HepG2 (cell line): ENCODE measurements around the gene EIF4E. TPM values are rescaled to one million over a fixed set of nuclear protein-coding genes. Genes with fewer than 3 reads are reported as not detected.

Experiments used
- BHLHE40 ChIP-seq: IDR thresholded peaks from 2 replicates; pipeline ENCODE4 v1.6.1; 2011; ENCODE audit warnings: low read length, improper control_type of control experiment
- IKZF1 ChIP-seq: fragments of 450-650 bp; IDR thresholded peaks from 2 replicates; pipeline ENCODE4 v1.7.1; 2016
- KDM6A ChIP-seq: IDR thresholded peaks from 2 replicates; pipeline ENCODE4 v1.6.1; 2016; ENCODE audit warnings: low read depth
- KLF11 ChIP-seq: IDR thresholded peaks from 2 replicates; pipeline ENCODE4 v1.6.1; 2016; ENCODE audit warnings: missing compliant biosample characterization
- NFYB ChIP-seq: sonication (generic); formaldehyde crosslinking; IDR thresholded peaks from 2 replicates; pipeline ENCODE4 v1.4.0; 2020; ENCODE audit warnings: missing genetic modification reagents
- NRL ChIP-seq: sonication (generic); formaldehyde crosslinking; IDR thresholded peaks from 2 replicates; pipeline ENCODE4 v1.5.0; 2020; ENCODE audit warnings: missing genetic modification reagents, mild to moderate bottlenecking, moderate library complexity, borderline replicate concordance
- ZFP37 ChIP-seq: sonication (generic); formaldehyde crosslinking; IDR thresholded peaks from 2 replicates; pipeline ENCODE4 v1.4.0; 2020; ENCODE audit warnings: missing genetic modification reagents, borderline replicate concordance
- ZNF10 ChIP-seq: sonication (generic); formaldehyde crosslinking; IDR thresholded peaks from 2 replicates; pipeline ENCODE4 v1.4.0; 2020; ENCODE audit warnings: mild to moderate bottlenecking, low read depth, missing genetic modification reagents, borderline replicate concordance
- ZNF253 ChIP-seq: sonication (generic); formaldehyde crosslinking; IDR thresholded peaks from 2 replicates; pipeline ENCODE4 v1.8.0; 2022; ENCODE audit warnings: mild to moderate bottlenecking, missing genetic modification reagents, borderline replicate concordance
- ZNF746 ChIP-seq: sonication (generic); formaldehyde crosslinking; IDR thresholded peaks from 2 replicates; pipeline ENCODE4 v1.8.0; 2022; ENCODE audit warnings: mild to moderate bottlenecking, missing genetic modification reagents
- ZSCAN25 ChIP-seq: sonication (generic); formaldehyde crosslinking; IDR thresholded peaks from 2 replicates; pipeline ENCODE4 v1.8.0; 2022; ENCODE audit warnings: mild to moderate bottlenecking, missing genetic modification reagents
- polyA plus RNA-seq, 8 experiments: library from polyadenylated mRNA; depleted of rRNA in 3 of 8; stranded (reverse) in 7 of 8; unstranded in 1 of 8; fragments of >200 nt; fragmentation: Illumina TruSeq in 4 of 8; extraction: Trizol in 4 of 8; gene quantifications; 2 replicates each; pipeline versions ENCODE4 v1.2.1 to v1.2.3, GENCODE V29; 2011 to 2016; ENCODE audit warnings: low read depth in 4 of 8, missing spikeins in 1 of 8, mixed read lengths in 1 of 8; ENCODE audit not compliant: insufficient read depth in 1 of 8
- total RNA-seq, 5 experiments: library from RNA; depleted of rRNA; stranded (reverse); fragments of >200 nt; fragmentation: Illumina TruSeq; extraction: Trizol; gene quantifications; 2 replicates each; pipeline ENCODE4 v1.2.3, GENCODE V29; 2016; ENCODE audit warnings: low read depth in 1 of 5
- TF ChIP-seq, protein P1 (sequence below): IDR thresholded peaks from 2 replicates; pipeline ENCODE4 v1.4.0; 2020; ENCODE audit warnings: mild to moderate bottlenecking, missing genetic modification reagents
- TF ChIP-seq, protein P2 (sequence below): sonication (generic); formaldehyde crosslinking; IDR thresholded peaks from 2 replicates; pipeline ENCODE4 v1.5.0; 2020; ENCODE audit warnings: mild to moderate bottlenecking, missing genetic modification reagents, moderate library complexity
- TF ChIP-seq, protein P3 (sequence below): sonication (generic); formaldehyde crosslinking; IDR thresholded peaks from 2 replicates; pipeline ENCODE4 v1.8.0; 2023; ENCODE audit warnings: mild to moderate bottlenecking, missing genetic modification reagents
- TF ChIP-seq, protein P4 (sequence below): sonication (generic); formaldehyde crosslinking; IDR thresholded peaks from 2 replicates; pipeline ENCODE4 v1.8.0; 2022; ENCODE audit warnings: missing genetic modification reagents, mild to moderate bottlenecking, moderate library complexity, borderline replicate concordance

The EIF4E gene
- total and polyA plus RNA-seq, 2 of the 13 experiments (the other 11 are each of a cell fraction or from before 2014, with no cell fraction given), result 50.8 to 194 TPM

DNA sequence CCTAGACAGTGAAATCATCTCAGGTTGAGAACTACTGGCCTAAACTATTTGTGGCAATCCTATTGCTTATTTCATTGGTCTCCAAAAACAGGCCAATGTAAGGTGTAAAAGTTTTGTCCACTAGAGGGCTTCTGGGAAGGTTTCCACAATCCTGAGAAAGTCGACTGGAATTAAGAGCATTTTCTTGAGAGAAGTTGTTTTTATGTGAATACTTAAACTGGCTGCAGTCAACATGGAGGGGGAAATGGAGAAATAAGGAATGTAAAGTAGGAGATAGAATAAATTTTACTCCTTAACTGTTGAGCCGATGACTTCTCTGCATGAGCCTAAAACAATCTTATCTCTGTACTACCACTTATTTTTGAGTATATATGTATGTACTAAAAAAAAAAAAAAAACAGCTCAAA is 11.0 kb upstream of the EIF4E start (continued):
- TF ChIP-seq, protein P1, sequence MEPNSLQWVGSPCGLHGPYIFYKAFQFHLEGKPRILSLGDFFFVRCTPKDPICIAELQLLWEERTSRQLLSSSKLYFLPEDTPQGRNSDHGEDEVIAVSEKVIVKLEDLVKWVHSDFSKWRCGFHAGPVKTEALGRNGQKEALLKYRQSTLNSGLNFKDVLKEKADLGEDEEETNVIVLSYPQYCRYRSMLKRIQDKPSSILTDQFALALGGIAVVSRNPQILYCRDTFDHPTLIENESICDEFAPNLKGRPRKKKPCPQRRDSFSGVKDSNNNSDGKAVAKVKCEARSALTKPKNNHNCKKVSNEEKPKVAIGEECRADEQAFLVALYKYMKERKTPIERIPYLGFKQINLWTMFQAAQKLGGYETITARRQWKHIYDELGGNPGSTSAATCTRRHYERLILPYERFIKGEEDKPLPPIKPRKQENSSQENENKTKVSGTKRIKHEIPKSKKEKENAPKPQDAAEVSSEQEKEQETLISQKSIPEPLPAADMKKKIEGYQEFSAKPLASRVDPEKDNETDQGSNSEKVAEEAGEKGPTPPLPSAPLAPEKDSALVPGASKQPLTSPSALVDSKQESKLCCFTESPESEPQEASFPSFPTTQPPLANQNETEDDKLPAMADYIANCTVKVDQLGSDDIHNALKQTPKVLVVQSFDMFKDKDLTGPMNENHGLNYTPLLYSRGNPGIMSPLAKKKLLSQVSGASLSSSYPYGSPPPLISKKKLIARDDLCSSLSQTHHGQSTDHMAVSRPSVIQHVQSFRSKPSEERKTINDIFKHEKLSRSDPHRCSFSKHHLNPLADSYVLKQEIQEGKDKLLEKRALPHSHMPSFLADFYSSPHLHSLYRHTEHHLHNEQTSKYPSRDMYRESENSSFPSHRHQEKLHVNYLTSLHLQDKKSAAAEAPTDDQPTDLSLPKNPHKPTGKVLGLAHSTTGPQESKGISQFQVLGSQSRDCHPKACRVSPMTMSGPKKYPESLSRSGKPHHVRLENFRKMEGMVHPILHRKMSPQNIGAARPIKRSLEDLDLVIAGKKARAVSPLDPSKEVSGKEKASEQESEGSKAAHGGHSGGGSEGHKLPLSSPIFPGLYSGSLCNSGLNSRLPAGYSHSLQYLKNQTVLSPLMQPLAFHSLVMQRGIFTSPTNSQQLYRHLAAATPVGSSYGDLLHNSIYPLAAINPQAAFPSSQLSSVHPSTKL (CRISPR knock-in tag), result 0 out of 2 replicates have a peak, but pooled peaks have one; percentile 17
- TF ChIP-seq BHLHE40 (no peak), NRL (CRISPR knock-in tag) (no peak), KLF11 (no peak), ZFP37 (CRISPR knock-in tag) (no peak), ZNF253 (CRISPR knock-in tag) (no peak), NFYB (no peak), ZSCAN25 (no peak), ZNF746 (CRISPR knock-in tag) (no peak), KDM6A (CRISPR knock-in tag) (no peak), IKZF1 (no peak), ZNF10 (no peak)
- TF ChIP-seq, protein P2, sequence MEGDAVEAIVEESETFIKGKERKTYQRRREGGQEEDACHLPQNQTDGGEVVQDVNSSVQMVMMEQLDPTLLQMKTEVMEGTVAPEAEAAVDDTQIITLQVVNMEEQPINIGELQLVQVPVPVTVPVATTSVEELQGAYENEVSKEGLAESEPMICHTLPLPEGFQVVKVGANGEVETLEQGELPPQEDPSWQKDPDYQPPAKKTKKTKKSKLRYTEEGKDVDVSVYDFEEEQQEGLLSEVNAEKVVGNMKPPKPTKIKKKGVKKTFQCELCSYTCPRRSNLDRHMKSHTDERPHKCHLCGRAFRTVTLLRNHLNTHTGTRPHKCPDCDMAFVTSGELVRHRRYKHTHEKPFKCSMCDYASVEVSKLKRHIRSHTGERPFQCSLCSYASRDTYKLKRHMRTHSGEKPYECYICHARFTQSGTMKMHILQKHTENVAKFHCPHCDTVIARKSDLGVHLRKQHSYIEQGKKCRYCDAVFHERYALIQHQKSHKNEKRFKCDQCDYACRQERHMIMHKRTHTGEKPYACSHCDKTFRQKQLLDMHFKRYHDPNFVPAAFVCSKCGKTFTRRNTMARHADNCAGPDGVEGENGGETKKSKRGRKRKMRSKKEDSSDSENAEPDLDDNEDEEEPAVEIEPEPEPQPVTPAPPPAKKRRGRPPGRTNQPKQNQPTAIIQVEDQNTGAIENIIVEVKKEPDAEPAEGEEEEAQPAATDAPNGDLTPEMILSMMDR, result peak; percentile 62
- TF ChIP-seq, protein P3, sequence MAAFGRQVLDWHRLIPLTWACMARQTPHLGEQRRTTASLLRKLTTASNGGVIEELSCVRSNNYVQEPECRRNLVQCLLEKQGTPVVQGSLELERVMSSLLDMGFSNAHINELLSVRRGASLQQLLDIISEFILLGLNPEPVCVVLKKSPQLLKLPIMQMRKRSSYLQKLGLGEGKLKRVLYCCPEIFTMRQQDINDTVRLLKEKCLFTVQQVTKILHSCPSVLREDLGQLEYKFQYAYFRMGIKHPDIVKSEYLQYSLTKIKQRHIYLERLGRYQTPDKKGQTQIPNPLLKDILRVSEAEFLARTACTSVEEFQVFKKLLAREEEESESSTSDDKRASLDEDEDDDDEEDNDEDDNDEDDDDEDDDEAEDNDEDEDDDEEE (CRISPR knock-in tag), result no peak
- TF ChIP-seq, protein P4, sequence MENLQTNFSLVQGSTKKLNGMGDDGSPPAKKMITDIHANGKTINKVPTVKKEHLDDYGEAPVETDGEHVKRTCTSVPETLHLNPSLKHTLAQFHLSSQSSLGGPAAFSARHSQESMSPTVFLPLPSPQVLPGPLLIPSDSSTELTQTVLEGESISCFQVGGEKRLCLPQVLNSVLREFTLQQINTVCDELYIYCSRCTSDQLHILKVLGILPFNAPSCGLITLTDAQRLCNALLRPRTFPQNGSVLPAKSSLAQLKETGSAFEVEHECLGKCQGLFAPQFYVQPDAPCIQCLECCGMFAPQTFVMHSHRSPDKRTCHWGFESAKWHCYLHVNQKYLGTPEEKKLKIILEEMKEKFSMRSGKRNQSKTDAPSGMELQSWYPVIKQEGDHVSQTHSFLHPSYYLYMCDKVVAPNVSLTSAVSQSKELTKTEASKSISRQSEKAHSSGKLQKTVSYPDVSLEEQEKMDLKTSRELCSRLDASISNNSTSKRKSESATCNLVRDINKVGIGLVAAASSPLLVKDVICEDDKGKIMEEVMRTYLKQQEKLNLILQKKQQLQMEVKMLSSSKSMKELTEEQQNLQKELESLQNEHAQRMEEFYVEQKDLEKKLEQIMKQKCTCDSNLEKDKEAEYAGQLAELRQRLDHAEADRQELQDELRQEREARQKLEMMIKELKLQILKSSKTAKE (CRISPR knock-in tag), result no peak
- TF ChIP-seq, all 625 proteins: peak for 4
